ENCODE measurements around the gene ZBP1.

ZBP1 gene

DNA sequence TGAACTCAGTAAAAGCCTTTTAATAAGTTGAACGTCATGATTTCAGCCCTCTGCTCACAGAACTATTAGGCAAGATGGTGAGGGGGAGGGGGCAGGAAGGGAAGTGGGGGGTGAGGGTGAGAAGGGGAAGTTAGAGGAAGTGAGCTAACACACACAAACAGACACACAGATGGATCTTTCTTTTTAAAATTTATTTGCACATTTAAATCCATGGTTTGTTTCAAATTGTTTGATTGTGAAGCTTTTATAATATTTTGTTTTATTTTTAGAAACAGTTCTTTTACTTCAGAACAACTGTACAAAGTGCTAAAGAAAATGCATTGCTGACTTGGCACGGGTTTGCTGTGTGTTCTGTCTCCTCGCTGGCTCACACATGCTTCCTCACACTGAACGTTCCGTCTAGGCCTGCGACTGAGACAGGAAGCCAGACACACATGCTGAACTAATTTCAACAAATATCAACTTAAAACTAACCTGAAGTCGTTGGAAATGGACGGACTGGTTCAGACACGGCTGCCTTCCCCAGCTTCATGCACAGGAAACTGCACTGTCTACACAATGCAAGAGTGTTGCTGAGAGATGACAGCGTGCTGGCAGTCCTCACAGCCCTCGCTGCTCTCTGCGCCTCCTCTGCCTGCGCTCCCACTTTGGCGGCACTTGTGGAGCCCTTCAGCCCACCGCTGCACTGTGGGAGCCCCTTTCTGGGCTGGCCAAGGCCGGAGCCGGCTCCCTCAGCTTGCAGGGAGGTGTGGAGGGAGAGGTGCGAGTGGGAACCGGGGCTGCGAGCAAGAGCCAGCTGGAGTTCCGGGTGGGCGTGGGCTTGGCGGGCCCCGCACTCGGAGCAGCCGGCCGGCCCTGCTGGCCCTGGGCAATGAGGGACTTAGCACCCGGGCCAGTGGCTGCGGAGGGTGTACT is 8.1 kb upstream of the ZBP1 start:
- WGBS, 2 donors (ENCODE audit: extremely low coverage in 2 of 2, insufficient read length in 2 of 2, insufficient replicate concordance in 1 of 2): no CpG with 5 or more reads among the region's 29 CpGs
- H3K4me1 ChIP-seq (ENCODE audit: control insufficient read depth in 2 of 2, insufficient read depth in 1 of 2, low read depth in 1 of 2, low read length in 2 of 2): peaks cover 0 to 4% of the 10 kb centered on the region in 2 donors
- H3K4me2 ChIP-seq (ENCODE audit: insufficient read depth, low read length, poor library complexity, severe bottlenecking): no peak overlapping the region
- DNase-seq (ENCODE audit: low spot score): no peak
- H2BK120ac ChIP-seq (ENCODE audit: low read depth, low read length): no peak overlapping the region
- H2BK15ac ChIP-seq (ENCODE audit: low read length): no peak overlapping the region
- H2AK5ac ChIP-seq (ENCODE audit: low read depth, low read length): no peak overlapping the region
- H3K9me3 ChIP-seq (replicated peaks in 1 of 2; ENCODE audit: control insufficient read depth in 2 of 2, insufficient read depth in 1 of 2, low read depth in 1 of 2, low read length in 2 of 2): peaks cover 3 to 4% of the 10 kb centered on the region in 2 donors
- no peak overlapping the region for H3K4me3 ChIP-seq (ENCODE audit: low read length in 2 of 2)
- H3K9ac ChIP-seq (ENCODE audit: low read depth, low read length, poor library complexity): no peak overlapping the region
- H4K91ac ChIP-seq (ENCODE audit: low read depth, low read length, poor library complexity): no peak overlapping the region
- peaks cover 0 to 5% (median 0%) of the 10 kb centered on the region in 3 experiments for H3K27me3 ChIP-seq (ENCODE audit: control insufficient read depth in 3 of 3, insufficient read depth in 3 of 3, low read depth in 1 of 3, low read length in 3 of 3)
- H3K4ac ChIP-seq (ENCODE audit: low read length): no peak overlapping the region
- H3K36me3 ChIP-seq (replicated peaks in 1 of 2; ENCODE audit: control insufficient read depth in 2 of 2, insufficient read depth in 2 of 2, low read length in 2 of 2): no peaks in the 10 kb centered on the region
- H3K79me1 ChIP-seq (ENCODE audit: low read depth, low read length): no peaks in the 10 kb centered on the region
- peak overlapping the region; percentile 53 for H2AFZ ChIP-seq (ENCODE audit: low read length)
- H3K27ac ChIP-seq (replicated peaks; ENCODE audit: low read length): no peak overlapping the region
- H3K14ac ChIP-seq (ENCODE audit: low read length): no peak overlapping the region
- no peak overlapping the region for H2BK12ac ChIP-seq (ENCODE audit: low read length)
- H3K23ac ChIP-seq (ENCODE audit: low read depth, low read length, poor library complexity): no peak overlapping the region
- no peak overlapping the region for H4K8ac ChIP-seq (ENCODE audit: low read depth, low read length)
- H3K18ac ChIP-seq (ENCODE audit: low read length): no peak overlapping the region
- H2BK5ac ChIP-seq (ENCODE audit: low read length): no peak overlapping the region

DNA sequence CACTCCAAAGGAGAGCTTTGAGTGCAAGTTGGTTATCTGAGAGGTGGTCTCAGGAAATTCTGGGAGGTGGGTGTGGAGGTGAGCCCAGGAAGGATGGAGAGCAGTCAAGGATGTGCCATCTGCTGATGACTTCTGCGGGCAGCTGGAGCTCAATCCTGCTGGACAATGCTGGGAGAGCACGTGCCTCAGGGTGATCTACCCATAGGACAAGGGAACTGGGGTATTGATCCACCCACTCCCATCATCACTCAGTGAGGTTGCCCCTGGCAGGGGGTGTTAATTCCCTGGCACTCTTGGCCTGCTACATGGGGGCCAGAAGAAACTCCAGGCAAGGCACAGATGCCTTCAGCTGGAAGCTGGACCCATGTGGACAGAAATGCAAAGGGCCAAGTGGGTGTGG is 7.1 kb upstream of the ZBP1 start:
- Histone ChIP-seq H3K4ac (ENCODE audit: low read length) (no peak overlapping the region), H3K79me1 (ENCODE audit: low read depth, low read length) (no peaks in the 10 kb centered on the region), H3K36me3 (replicated peaks in 1 of 2; ENCODE audit: control insufficient read depth in 2 of 2, insufficient read depth in 2 of 2, low read length in 2 of 2) (no peaks in the 10 kb centered on the region), H2AFZ (ENCODE audit: low read length) (no peak overlapping the region), H3K18ac (ENCODE audit: low read length) (peak overlapping the region; percentile 4), H2AK5ac (ENCODE audit: low read depth, low read length) (no peak overlapping the region), H2BK15ac (ENCODE audit: low read length) (no peak overlapping the region), H3K4me3 (ENCODE audit: low read length in 2 of 2) (peak overlapping the region in 1 of 2 donors; percentile 41), H3K4me2 (ENCODE audit: insufficient read depth, low read length, poor library complexity, severe bottlenecking) (no peak overlapping the region), H4K91ac (ENCODE audit: low read depth, low read length, poor library complexity) (no peak overlapping the region), H3K23ac (ENCODE audit: low read depth, low read length, poor library complexity) (no peak overlapping the region), H3K9ac (ENCODE audit: low read depth, low read length, poor library complexity) (no peak overlapping the region), H3K9me3 (replicated peaks in 1 of 2; ENCODE audit: control insufficient read depth in 2 of 2, insufficient read depth in 1 of 2, low read depth in 1 of 2, low read length in 2 of 2) (peaks cover 4% of the 10 kb centered on the region in 2 donors), H2BK12ac (ENCODE audit: low read length) (no peak overlapping the region), H3K27me3 (ENCODE audit: control insufficient read depth in 3 of 3, insufficient read depth in 3 of 3, low read depth in 1 of 3, low read length in 3 of 3) (peaks cover 0 to 5% (median 0%) of the 10 kb centered on the region in 3 experiments), H2BK5ac (ENCODE audit: low read length) (no peak overlapping the region), H3K27ac (replicated peaks; ENCODE audit: low read length) (no peak overlapping the region), H3K4me1 (ENCODE audit: control insufficient read depth in 2 of 2, insufficient read depth in 1 of 2, low read depth in 1 of 2, low read length in 2 of 2) (peaks cover 1 to 4% of the 10 kb centered on the region in 2 donors), H4K8ac (ENCODE audit: low read depth, low read length) (no peak overlapping the region), H2BK120ac (ENCODE audit: low read depth, low read length) (no peak overlapping the region), H3K14ac (ENCODE audit: low read length) (no peak overlapping the region)
- no CpG with 5 or more reads among the region's 2 CpGs for WGBS, 2 donors (ENCODE audit: extremely low coverage in 2 of 2, insufficient read length in 2 of 2, insufficient replicate concordance in 1 of 2)
- no peak for DNase-seq (ENCODE audit: low spot score)

DNA sequence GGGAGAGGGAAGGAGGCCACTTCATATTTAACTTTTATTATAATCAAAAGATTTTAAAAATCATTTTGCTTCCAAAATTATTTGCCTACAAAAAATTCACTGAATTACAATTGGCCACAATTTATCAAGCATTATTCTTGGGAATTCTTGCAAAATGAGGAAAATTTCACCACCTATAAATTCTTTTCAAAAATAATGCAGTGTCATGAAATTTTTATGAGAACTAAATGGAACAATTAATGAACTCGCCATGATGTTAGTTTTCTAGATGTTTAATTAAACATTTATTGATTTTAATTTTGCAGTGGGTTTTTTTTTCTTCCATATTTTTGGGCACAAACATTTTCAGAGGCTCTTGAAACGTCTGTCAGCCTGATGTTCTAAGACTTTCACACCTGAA is 5.8 kb upstream of the ZBP1 start:
- Histone ChIP-seq H4K91ac (ENCODE audit: low read depth, low read length, poor library complexity) (no peak overlapping the region), H4K8ac (ENCODE audit: low read depth, low read length) (no peak overlapping the region), H3K4me2 (ENCODE audit: insufficient read depth, low read length, poor library complexity, severe bottlenecking) (no peak overlapping the region), H2BK5ac (ENCODE audit: low read length) (no peak overlapping the region), H2BK15ac (ENCODE audit: low read length) (no peak overlapping the region), H2AFZ (ENCODE audit: low read length) (no peak overlapping the region), H3K36me3 (replicated peaks in 1 of 2; ENCODE audit: control insufficient read depth in 2 of 2, insufficient read depth in 2 of 2, low read length in 2 of 2) (no peaks in the 10 kb centered on the region), H3K27me3 (ENCODE audit: control insufficient read depth in 3 of 3, insufficient read depth in 3 of 3, low read depth in 1 of 3, low read length in 3 of 3) (no peaks in the 10 kb centered on the region), H3K79me1 (ENCODE audit: low read depth, low read length) (no peaks in the 10 kb centered on the region), H3K4me3 (ENCODE audit: low read length in 2 of 2) (no peak overlapping the region), H3K27ac (replicated peaks; ENCODE audit: low read length) (no peak overlapping the region), H3K14ac (ENCODE audit: low read length) (no peak overlapping the region), H3K4me1 (ENCODE audit: control insufficient read depth in 2 of 2, insufficient read depth in 1 of 2, low read depth in 1 of 2, low read length in 2 of 2) (peaks cover 1 to 4% of the 10 kb centered on the region in 2 donors), H2BK12ac (ENCODE audit: low read length) (no peak overlapping the region), H3K9me3 (replicated peaks in 1 of 2; ENCODE audit: control insufficient read depth in 2 of 2, insufficient read depth in 1 of 2, low read depth in 1 of 2, low read length in 2 of 2) (peaks cover 4% of the 10 kb centered on the region in 2 donors), H2BK120ac (ENCODE audit: low read depth, low read length) (no peak overlapping the region), H3K18ac (ENCODE audit: low read length) (no peak overlapping the region), H3K4ac (ENCODE audit: low read length) (no peak overlapping the region), H3K23ac (ENCODE audit: low read depth, low read length, poor library complexity) (no peak overlapping the region), H3K9ac (ENCODE audit: low read depth, low read length, poor library complexity) (no peak overlapping the region), H2AK5ac (ENCODE audit: low read depth, low read length) (no peak overlapping the region)
- WGBS, 2 donors (ENCODE audit: extremely low coverage in 2 of 2, insufficient read length in 2 of 2, insufficient replicate concordance in 1 of 2): no CpG with 5 or more reads among the region's 2 CpGs
- no peak for DNase-seq (ENCODE audit: low spot score)

DNA sequence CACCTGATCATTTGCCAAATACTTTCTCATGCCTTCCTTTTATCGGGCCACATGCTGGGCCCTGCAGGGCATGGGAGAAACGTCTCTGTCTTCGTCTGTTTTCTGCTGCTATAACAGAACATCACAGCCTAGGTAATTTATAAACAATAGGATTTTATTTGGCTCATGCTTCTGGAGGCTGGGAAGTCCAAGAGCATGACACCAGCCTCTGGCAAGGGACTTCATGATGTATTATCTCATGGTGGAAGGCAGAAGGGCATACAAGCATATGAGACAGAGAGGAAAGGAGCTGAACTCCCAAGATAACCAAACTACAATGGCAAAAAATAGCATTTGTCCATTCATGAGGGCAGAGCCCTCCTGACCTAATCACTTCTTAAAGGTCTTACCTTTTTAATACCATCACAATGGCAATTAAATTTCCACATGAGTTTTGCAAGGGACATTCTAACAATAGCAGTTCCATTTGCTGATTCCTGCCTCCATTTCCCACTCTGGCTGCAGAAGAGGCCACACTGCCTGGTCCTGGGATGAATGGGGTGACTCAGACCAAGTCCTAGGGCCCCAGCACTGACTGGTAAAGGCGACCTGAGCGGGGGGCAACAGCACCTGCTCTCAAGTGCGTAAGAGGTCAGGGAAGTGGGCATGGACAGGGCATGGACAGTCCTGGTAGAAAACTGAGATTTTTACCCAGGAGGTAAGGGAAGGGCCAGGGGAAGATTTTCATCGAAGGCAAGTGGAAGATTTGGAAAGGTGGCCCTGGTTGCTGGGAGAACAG is 5.1 kb upstream of the ZBP1 start:
- Histone ChIP-seq H3K4me2 (ENCODE audit: insufficient read depth, low read length, poor library complexity, severe bottlenecking) (no peak overlapping the region), H2BK120ac (ENCODE audit: low read depth, low read length) (no peak overlapping the region), H3K4me3 (ENCODE audit: low read length in 2 of 2) (no peak overlapping the region), H3K9me3 (replicated peaks in 1 of 2; ENCODE audit: control insufficient read depth in 2 of 2, insufficient read depth in 1 of 2, low read depth in 1 of 2, low read length in 2 of 2) (peaks cover 4% of the 10 kb centered on the region in 2 donors), H2AFZ (ENCODE audit: low read length) (no peak overlapping the region), H4K91ac (ENCODE audit: low read depth, low read length, poor library complexity) (no peak overlapping the region), H3K14ac (ENCODE audit: low read length) (no peak overlapping the region), H3K4ac (ENCODE audit: low read length) (no peak overlapping the region), H4K8ac (ENCODE audit: low read depth, low read length) (no peak overlapping the region), H2BK12ac (ENCODE audit: low read length) (no peak overlapping the region), H3K18ac (ENCODE audit: low read length) (no peak overlapping the region), H3K36me3 (replicated peaks in 1 of 2; ENCODE audit: control insufficient read depth in 2 of 2, insufficient read depth in 2 of 2, low read length in 2 of 2) (no peaks in the 10 kb centered on the region), H3K27ac (replicated peaks; ENCODE audit: low read length) (no peak overlapping the region), H2AK5ac (ENCODE audit: low read depth, low read length) (no peak overlapping the region), H3K9ac (ENCODE audit: low read depth, low read length, poor library complexity) (no peak overlapping the region), H3K4me1 (ENCODE audit: control insufficient read depth in 2 of 2, insufficient read depth in 1 of 2, low read depth in 1 of 2, low read length in 2 of 2) (peaks cover 1 to 4% of the 10 kb centered on the region in 2 donors), H2BK15ac (ENCODE audit: low read length) (no peak overlapping the region), H3K27me3 (ENCODE audit: control insufficient read depth in 3 of 3, insufficient read depth in 3 of 3, low read depth in 1 of 3, low read length in 3 of 3) (peaks cover 0 to 3% (median 0%) of the 10 kb centered on the region in 3 experiments), H2BK5ac (ENCODE audit: low read length) (no peak overlapping the region), H3K23ac (ENCODE audit: low read depth, low read length, poor library complexity) (no peak overlapping the region), H3K79me1 (ENCODE audit: low read depth, low read length) (no peaks in the 10 kb centered on the region)
- no CpG with 5 or more reads among the region's 7 CpGs for WGBS, 2 donors (ENCODE audit: extremely low coverage in 2 of 2, insufficient read length in 2 of 2, insufficient replicate concordance in 1 of 2)
- no peak for DNase-seq (ENCODE audit: low spot score)

Data from neuronal stem cell (in vitro differentiated cells).